ENCODE data around the gene CNTN5. TPM values are rescaled to one million over a fixed set of nuclear protein-coding genes. Genes with fewer than 3 reads are reported as not detected.

Gene CNTN5
- total RNA-seq, 2 donors from 2014 or later: 0.85 to 4.2 TPM

DNA sequence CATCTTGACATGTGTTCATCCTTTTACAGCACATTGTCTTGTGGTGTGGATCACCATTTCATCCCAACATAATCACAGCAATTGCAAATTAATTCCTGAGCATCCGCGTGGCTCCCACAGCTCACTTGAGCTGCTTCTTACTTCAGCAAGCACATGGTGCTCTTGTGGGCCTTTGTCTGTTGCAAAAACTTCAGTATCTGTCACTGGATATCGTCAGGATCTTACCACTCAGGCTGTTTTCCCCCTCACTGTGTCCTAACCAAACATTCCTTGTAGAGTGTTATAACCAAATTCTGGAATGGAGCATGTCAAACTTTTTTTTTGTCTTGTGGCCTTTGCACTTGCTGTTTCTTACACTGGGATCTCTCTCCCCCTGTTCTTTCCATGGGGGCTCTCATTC, 983.2 kb downstream of the CNTN5 start:
- Histone ChIP-seq H3K27me3 (replicated peaks; ENCODE audit: insufficient read depth) (no peaks in the 10 kb centered on the region), H3K9me3 (no peaks in the 10 kb centered on the region), H3K27ac (no peak overlapping the region), H3K36me3 (no peaks in the 10 kb centered on the region), H3K4me1 (ENCODE audit: control insufficient read depth in 1 of 2, low read depth in 2 of 2) (no peaks in the 10 kb centered on the region), H3K4me3 (no peak overlapping the region)
- ATAC-seq (ENCODE audit: insufficient number of reproducible peaks, low FRiP score, low read depth) (no peak), DNase-seq (ENCODE audit: low spot score) (no peak)
- TF ChIP-seq, protein P1, sequence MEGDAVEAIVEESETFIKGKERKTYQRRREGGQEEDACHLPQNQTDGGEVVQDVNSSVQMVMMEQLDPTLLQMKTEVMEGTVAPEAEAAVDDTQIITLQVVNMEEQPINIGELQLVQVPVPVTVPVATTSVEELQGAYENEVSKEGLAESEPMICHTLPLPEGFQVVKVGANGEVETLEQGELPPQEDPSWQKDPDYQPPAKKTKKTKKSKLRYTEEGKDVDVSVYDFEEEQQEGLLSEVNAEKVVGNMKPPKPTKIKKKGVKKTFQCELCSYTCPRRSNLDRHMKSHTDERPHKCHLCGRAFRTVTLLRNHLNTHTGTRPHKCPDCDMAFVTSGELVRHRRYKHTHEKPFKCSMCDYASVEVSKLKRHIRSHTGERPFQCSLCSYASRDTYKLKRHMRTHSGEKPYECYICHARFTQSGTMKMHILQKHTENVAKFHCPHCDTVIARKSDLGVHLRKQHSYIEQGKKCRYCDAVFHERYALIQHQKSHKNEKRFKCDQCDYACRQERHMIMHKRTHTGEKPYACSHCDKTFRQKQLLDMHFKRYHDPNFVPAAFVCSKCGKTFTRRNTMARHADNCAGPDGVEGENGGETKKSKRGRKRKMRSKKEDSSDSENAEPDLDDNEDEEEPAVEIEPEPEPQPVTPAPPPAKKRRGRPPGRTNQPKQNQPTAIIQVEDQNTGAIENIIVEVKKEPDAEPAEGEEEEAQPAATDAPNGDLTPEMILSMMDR (IDR thresholded peaks at IDR 0.05): no peak

DNA sequence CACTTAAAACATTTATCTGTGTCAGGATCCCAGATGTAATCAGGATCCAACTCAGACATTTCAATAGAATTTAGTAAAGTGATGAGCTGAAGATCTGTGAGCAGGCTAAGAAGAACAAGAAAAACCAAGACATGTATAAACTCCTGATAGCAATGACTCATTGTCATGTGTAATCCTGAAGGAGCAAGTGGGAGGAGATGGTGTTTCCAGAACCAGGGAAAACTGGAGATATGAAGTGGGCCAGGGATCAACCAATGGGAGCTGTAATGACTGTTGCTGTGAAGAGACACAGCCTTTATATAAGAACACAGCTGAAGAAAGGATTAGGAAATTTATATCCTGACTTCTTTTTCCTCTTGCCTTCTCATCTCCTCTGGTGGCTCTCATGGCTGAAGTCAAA, 983.8 kb downstream of the CNTN5 start:
- no peak overlapping the region for H3K27ac ChIP-seq
- H3K4me1 ChIP-seq (ENCODE audit: control insufficient read depth in 1 of 2, low read depth in 2 of 2): no peaks in the 10 kb centered on the region
- no peaks in the 10 kb centered on the region for H3K9me3 ChIP-seq
- no peak overlapping the region for H3K4me3 ChIP-seq
- H3K27me3 ChIP-seq (replicated peaks; ENCODE audit: insufficient read depth): no peaks in the 10 kb centered on the region
- ATAC-seq (ENCODE audit: insufficient number of reproducible peaks, low FRiP score, low read depth) (no peak), DNase-seq (ENCODE audit: low spot score) (no peak)
- no peaks in the 10 kb centered on the region for H3K36me3 ChIP-seq
- TF ChIP-seq, protein P1 (IDR thresholded peaks at IDR 0.05): no peak

DNA sequence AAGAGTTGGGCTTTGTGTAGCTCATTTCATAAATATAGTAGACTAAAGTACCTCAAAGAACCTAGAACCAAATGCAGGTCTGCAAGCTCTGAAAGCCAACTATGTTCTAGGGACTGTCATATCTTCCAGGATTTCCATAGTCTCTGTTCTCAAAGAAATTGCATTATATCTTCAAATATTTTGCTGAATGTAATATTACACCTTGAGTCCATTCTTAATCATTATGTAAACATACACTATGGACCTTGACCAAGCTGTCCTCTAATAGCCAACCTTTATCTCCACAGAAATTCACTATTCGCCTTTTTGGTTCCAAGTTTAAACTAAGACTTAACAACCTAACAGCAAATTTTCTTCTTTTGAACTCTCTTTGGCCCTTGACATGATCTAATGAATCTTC, 987.7 kb downstream of the CNTN5 start:
- DNase-seq (ENCODE audit: low spot score) (no peak), ATAC-seq (ENCODE audit: insufficient number of reproducible peaks, low FRiP score, low read depth) (no peak)
- H3K36me3 ChIP-seq: no peaks in the 10 kb centered on the region
- H3K4me1 ChIP-seq (ENCODE audit: control insufficient read depth in 1 of 2, low read depth in 2 of 2): no peaks in the 10 kb centered on the region
- H3K27me3 ChIP-seq (replicated peaks; ENCODE audit: insufficient read depth): no peaks in the 10 kb centered on the region
- H3K4me3 ChIP-seq: no peak overlapping the region
- TF ChIP-seq, protein P1 (IDR thresholded peaks at IDR 0.05): no peak
- H3K9me3 ChIP-seq: no peaks in the 10 kb centered on the region
- H3K27ac ChIP-seq: no peak overlapping the region

DNA sequence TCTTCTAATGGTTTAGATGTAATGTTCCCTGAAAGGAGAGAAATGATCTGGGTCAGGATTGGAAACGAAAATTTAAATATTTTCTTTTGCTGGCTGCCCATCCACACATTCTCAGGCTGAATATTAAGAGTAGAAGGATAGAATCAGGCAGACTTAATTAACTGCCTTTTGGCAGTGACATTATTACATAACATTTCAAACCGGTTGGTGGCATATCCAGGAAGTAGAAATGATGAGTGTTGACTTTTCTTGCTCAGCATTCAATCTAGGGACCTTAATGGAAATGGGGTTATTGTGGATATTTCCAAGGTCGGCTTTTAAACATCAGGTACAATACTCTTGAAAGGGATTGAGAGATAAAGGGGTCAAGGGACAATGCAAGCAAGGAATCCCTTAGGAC, 989.0 kb downstream of the CNTN5 start:
- TF ChIP-seq, protein P1 (IDR thresholded peaks at IDR 0.05): no peak
- ATAC-seq (ENCODE audit: insufficient number of reproducible peaks, low FRiP score, low read depth) (no peak), DNase-seq (ENCODE audit: low spot score) (no peak)
- H3K27ac ChIP-seq: no peak overlapping the region
- no peaks in the 10 kb centered on the region for H3K27me3 ChIP-seq (replicated peaks; ENCODE audit: insufficient read depth)
- no peak overlapping the region for H3K4me3 ChIP-seq
- H3K4me1 ChIP-seq (ENCODE audit: control insufficient read depth in 1 of 2, low read depth in 2 of 2): no peaks in the 10 kb centered on the region
- no peaks in the 10 kb centered on the region for H3K9me3 ChIP-seq
- H3K36me3 ChIP-seq: no peaks in the 10 kb centered on the region

DNA sequence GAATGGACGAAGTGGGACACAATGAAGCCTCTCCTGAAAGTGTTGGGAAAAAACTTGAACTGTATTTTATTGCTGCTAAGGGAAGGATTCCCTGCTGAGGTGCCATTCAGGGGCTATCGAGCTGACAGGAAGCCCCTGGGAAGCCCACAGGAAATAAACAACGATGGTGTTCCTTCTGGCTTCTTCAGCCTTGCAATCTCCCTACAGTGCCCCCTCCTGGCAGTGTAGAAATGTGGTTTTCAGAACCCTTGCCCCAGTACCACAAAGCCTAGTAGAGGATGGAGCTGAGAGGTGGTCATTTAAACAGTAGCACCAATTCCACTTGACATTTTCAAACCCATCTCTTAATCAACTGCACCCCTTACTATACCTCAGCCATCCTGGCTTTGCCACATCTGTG, 989.6 kb downstream of the CNTN5 start:
- no peaks in the 10 kb centered on the region for H3K9me3 ChIP-seq
- H3K4me1 ChIP-seq (ENCODE audit: control insufficient read depth in 1 of 2, low read depth in 2 of 2): no peaks in the 10 kb centered on the region
- H3K27ac ChIP-seq: no peak overlapping the region
- H3K4me3 ChIP-seq: no peak overlapping the region
- DNase-seq (ENCODE audit: low spot score): no peak
- no peaks in the 10 kb centered on the region for H3K27me3 ChIP-seq (replicated peaks; ENCODE audit: insufficient read depth)
- ATAC-seq (ENCODE audit: insufficient number of reproducible peaks, low FRiP score, low read depth): no peak
- no peaks in the 10 kb centered on the region for H3K36me3 ChIP-seq
- TF ChIP-seq, protein P1 (IDR thresholded peaks at IDR 0.05): no peak

Measured in thoracic aorta (tissue), 2 donors.